AG04449 (cell line): ENCODE data around the gene KCNC3.

Experiments
- CTCF ChIA-PET: fragments of 350-600 bp; formaldehyde crosslinking; extraction: SDS; loops from one replicate; lab custom pipeline; 2021; ENCODE audit warnings: antibody characterized with exemption; lab: Yijun Ruan, JAX
- POLR2A ChIA-PET: fragments of 400-600, 350-600 bp; formaldehyde crosslinking; extraction: SDS; loops from one replicate; lab custom pipeline; 2020; ENCODE audit warnings: antibody characterized with exemption, inconsistent platforms; lab: Yijun Ruan, JAX
- DNase-seq: peaks from one replicate; pipeline ENCODE4 v3.0.0-alpha.2; 2010; ENCODE audit warnings: low read depth, low spot score
- H3K4me3 ChIP-seq: 2 replicates; pipeline ENCODE4 v1.5.1; 2011; ENCODE audit warnings: low read depth, mild to moderate bottlenecking, control low read depth, low read length
- CTCF ChIP-seq: IDR thresholded peaks from one replicate; pipeline ENCODE4 v1.5.1; 2011; ENCODE audit warnings: mild to moderate bottlenecking, moderate library complexity, low read length, control low read depth, inconsistent platforms; ENCODE audit not compliant: insufficient read depth; ENCODE audit errors: missing control alignments

Gene KCNC3

GRCh38 chr19:50312967-50313811 lies 16.0 kb downstream of the KCNC3 start:
- DNase-seq: no peak
- CTCF ChIA-PET: no interaction called here
- no peak for TF ChIP-seq CTCF
- no peak overlapping the region for H3K4me3 ChIP-seq
- POLR2A ChIA-PET: no interaction called here

GRCh38 chr19:50311723-50312635 lies 17.2 kb downstream of the KCNC3 start:
- no peak overlapping the region for H3K4me3 ChIP-seq
- ChIA-PET CTCF (no interaction called here), POLR2A (no interaction called here)
- no peak for TF ChIP-seq CTCF
- DNase-seq: no peak

GRCh38 chr19:50310759-50311465 lies 18.3 kb downstream of the KCNC3 start:
- no peak for TF ChIP-seq CTCF
- no peak for DNase-seq
- H3K4me3 ChIP-seq: no peak overlapping the region
- CTCF ChIA-PET: no interaction called here
- POLR2A ChIA-PET: no interaction called here

- DNase-seq: no peak
- ChIA-PET CTCF (no interaction called here), POLR2A (no interaction called here)
- H3K4me3 ChIP-seq: no peak overlapping the region
- no peak for TF ChIP-seq CTCF
Observed at GRCh38 chr19:50309396-50310125, 19.6 kb downstream of the KCNC3 start.

- ChIA-PET POLR2A (no interaction called here), CTCF (no interaction called here)
- TF ChIP-seq CTCF: no peak
Observed at GRCh38 chr19:50308991-50309390, 20.2 kb downstream of the KCNC3 start.

More at GRCh38 chr19:50308991-50309390, 20.2 kb downstream of the KCNC3 start:
- no peak overlapping the region for H3K4me3 ChIP-seq
- DNase-seq: no peak
